K562 (cell line): ENCODE results near the gene GEMIN7. TPM values are rescaled to one million over a fixed set of nuclear protein-coding genes. Genes with fewer than 3 reads are reported as not detected.

Source experiments
- ATAC-seq: fragments of 200-7000 bp; cut with Tn5 transposase; 3 replicates; pipeline ENCODE4 v1.9.1; 2020; ENCODE audit warnings: moderate library complexity
- BruUV-seq: library from RNA; stranded (reverse); fragments of 400-500 nt; replicated peaks from 2 replicates; lab custom pipeline; 2021; lab: Mats Ljungman, UMichigan
- CTCF ChIA-PET: fragments of 300-600 bp; formaldehyde crosslinking; extraction: SDS; loops from one replicate; lab custom pipeline; 2021; ENCODE audit warnings: low intra/inter-chr PET ratio; lab: Yijun Ruan, JAX
- POLR2A ChIA-PET: fragments of 300-600, 350-650 bp; sonication (Branson Sonifier 250); formaldehyde crosslinking; extraction: SDS; loops from one replicate; lab custom pipeline; 2021; ENCODE audit warnings: antibody characterized with exemption, inconsistent platforms; lab: Yijun Ruan, JAX
- DNase-seq, 4 experiments: peaks; one replicate each; pipeline versions ENCODE4 v3.0.0 to v3.0.0-alpha.2; 2011 to 2018; ENCODE audit warnings: low spot score in 3 of 4, mixed read lengths in 3 of 4; ENCODE audit errors: extremely low read depth in 1 of 4
- FAIRE-seq: peaks from 2 replicates; lab custom pipeline; 2011; peaks lifted over from hg19 to GRCh38; lab: Jason Lieb, UNC
- H2AFZ ChIP-seq: 2 replicates; pipeline ENCODE4 v1.6.0; 2011; ENCODE audit warnings: low read depth, low read length, control low read depth, inconsistent platforms
- H3K27ac ChIP-seq: fragments of 200-600 bp; 3 replicates; pipeline ENCODE4 v1.8.0; 2011; ENCODE audit warnings: low read depth, mild to moderate bottlenecking, control low read depth, inconsistent platforms, low read length, moderate library complexity, mixed read lengths; ENCODE audit errors: extremely low read depth
- H3K27me3 ChIP-seq, 2 experiments: fragments of 300-600 bp in 1 of 2; 2 replicates in 1 of 2; 3 replicates in 1 of 2; pipeline versions ENCODE4 v1.6.0 to v1.8.0; 2011; ENCODE audit warnings: inconsistent platforms in 2 of 2, low read length in 2 of 2, mild to moderate bottlenecking in 1 of 2, mixed read lengths in 1 of 2, moderate library complexity in 1 of 2; ENCODE audit not compliant: control insufficient read depth in 2 of 2, insufficient read depth in 2 of 2
- H3K36me3 ChIP-seq: fragments of 300-600 bp; 3 replicates; pipeline ENCODE4 v1.8.0; 2011; ENCODE audit warnings: mild to moderate bottlenecking, low read length, inconsistent platforms; ENCODE audit not compliant: control insufficient read depth, insufficient read depth
- H3K4me1 ChIP-seq, 2 experiments: fragments of 200-600 bp in 1 of 2; replicated peaks in 1 of 2; 2 replicates in 1 of 2; 3 replicates in 1 of 2; pipeline versions ENCODE4 v1.5.1 to v1.8.0; 2011; ENCODE audit warnings: inconsistent platforms in 2 of 2, low read length in 2 of 2, mild to moderate bottlenecking in 1 of 2, mixed read lengths in 1 of 2, moderate library complexity in 1 of 2; ENCODE audit not compliant: control insufficient read depth in 2 of 2, insufficient read depth in 2 of 2
- H3K4me2 ChIP-seq: 2 replicates; pipeline ENCODE4 v1.6.1; 2011; ENCODE audit warnings: low read length, control low read depth, inconsistent platforms, mixed read lengths; ENCODE audit not compliant: insufficient read depth
- H3K4me3 ChIP-seq: fragments of 200-600 bp; sonication (generic), shearing (Covaris generic); 2 replicates; pipeline ENCODE4 v1.5.1; 2016; ENCODE audit warnings: control low read depth, inconsistent platforms
- H3K79me2 ChIP-seq: fragments of 200-600 bp; 3 replicates; pipeline ENCODE4 v1.8.0; 2011; ENCODE audit warnings: low read length, inconsistent platforms; ENCODE audit not compliant: control insufficient read depth, insufficient read depth
- H3K9ac ChIP-seq, 2 experiments: 2 replicates each; pipeline versions ENCODE4 v1.6.0 to v1.6.1; 2011; ENCODE audit warnings: low read depth in 2 of 2, low read length in 2 of 2, control low read depth in 1 of 2, inconsistent platforms in 1 of 2, mild to moderate bottlenecking in 1 of 2, mixed read lengths in 1 of 2; ENCODE audit not compliant: insufficient read depth in 1 of 2
- H3K9me1 ChIP-seq: one replicate; pipeline ENCODE4 v1.6.0; 2011; ENCODE audit warnings: inconsistent platforms, mild to moderate bottlenecking, low read length, moderate library complexity; ENCODE audit not compliant: control insufficient read depth, insufficient read depth
- H3K9me3 ChIP-seq: replicated peaks from 2 replicates; pipeline ENCODE4 v1.5.1; 2011; ENCODE audit warnings: low read depth, low read length, inconsistent platforms; ENCODE audit not compliant: control insufficient read depth, insufficient read depth
- H4K20me1 ChIP-seq: replicated peaks from 2 replicates; pipeline ENCODE4 v1.6.1; 2011; ENCODE audit warnings: low read length, inconsistent platforms, mixed read lengths; ENCODE audit not compliant: control insufficient read depth, insufficient read depth
- BRCA1 ChIP-seq, 2 experiments: fragments of 450-650 bp in 1 of 2; sonication (generic) in 1 of 2; formaldehyde crosslinking in 1 of 2; IDR thresholded peaks; 2 replicates each; pipeline versions ENCODE4 v1.5.0 to v1.6.1; 2017 to 2020; ENCODE audit warnings: mild to moderate bottlenecking in 1 of 2, missing genetic modification reagents in 1 of 2
- CREM ChIP-seq: IDR thresholded peaks from 2 replicates; pipeline ENCODE4 v1.6.1; 2014; ENCODE audit warnings: antibody characterized with exemption, low read depth
- FOSL1 ChIP-seq: fragments of 200-800 bp; sonication (Bioruptor generic); conservative IDR thresholded peaks from 2 replicates; pipeline ENCODE4 v1.6.1; 2016; ENCODE audit warnings: missing genetic modification characterization, missing compliant biosample characterization
- GTF2E2 ChIP-seq: fragments of 200-800 bp; sonication (Bioruptor generic); IDR thresholded peaks from 2 replicates; pipeline ENCODE4 v1.6.1; 2016; ENCODE audit warnings: missing genetic modification characterization, missing compliant biosample characterization
- HDGF ChIP-seq: fragments of 450-650 bp; IDR thresholded peaks from 2 replicates; pipeline ENCODE4 v1.6.1; 2016
- HMGN3 ChIP-seq: IDR thresholded peaks from 2 replicates; pipeline ENCODE4 v1.6.1; 2011; ENCODE audit warnings: borderline replicate concordance, low read depth, mild to moderate bottlenecking, mixed read lengths, low read length; ENCODE audit not compliant: insufficient read length; ENCODE audit errors: extremely low read depth
- MYBL2 ChIP-seq, 2 experiments: fragments of 450-650 bp in 1 of 2; sonication (generic) in 1 of 2; formaldehyde crosslinking in 1 of 2; IDR thresholded peaks; 2 replicates each; pipeline versions ENCODE4 v1.6.1 to v1.8.1; 2017 to 2022; ENCODE audit warnings: borderline replicate concordance in 1 of 2, inconsistent platforms in 1 of 2, low read depth in 1 of 2, mild to moderate bottlenecking in 1 of 2, missing genetic modification reagents in 1 of 2, moderate library complexity in 1 of 2
- MYNN ChIP-seq, 2 experiments: sonication (generic); formaldehyde crosslinking in 1 of 2; IDR thresholded peaks; 2 replicates each; pipeline versions ENCODE4 v1.5.0 to v1.6.1; 2016 to 2020; ENCODE audit warnings: antibody characterized with exemption in 1 of 2, missing genetic modification reagents in 1 of 2
- POLR2A ChIP-seq: fragments of 450-650 bp; conservative IDR thresholded peaks from 2 replicates; pipeline ENCODE4 v1.6.1; 2016
- PTTG1 ChIP-seq: fragments of 450-650 bp; IDR thresholded peaks from 2 replicates; pipeline ENCODE4 v1.6.1; 2016; ENCODE audit warnings: low read depth, mild to moderate bottlenecking, missing genetic modification characterization, missing compliant biosample characterization
- PURB ChIP-seq: sonication (generic); formaldehyde crosslinking; IDR thresholded peaks from 2 replicates; pipeline ENCODE4 v1.9.0; 2021; ENCODE audit warnings: low read depth, mild to moderate bottlenecking, missing genetic modification reagents
- SMAD4 ChIP-seq: fragments of 250-450 bp; sonication (Bioruptor Pico); conservative IDR thresholded peaks from 2 replicates; pipeline ENCODE4 v1.8.0; 2021; ENCODE audit warnings: inconsistent platforms, mild to moderate bottlenecking, moderate library complexity
- STAT5A ChIP-seq: IDR thresholded peaks from 2 replicates; pipeline ENCODE4 v1.6.1; 2012; ENCODE audit warnings: low read length, inconsistent platforms, borderline replicate concordance
- ZFP1 ChIP-seq: fragments of 450-650 bp; formaldehyde crosslinking; IDR thresholded peaks from 2 replicates; pipeline ENCODE4 v1.4.0; 2020; ENCODE audit warnings: mild to moderate bottlenecking, mixed read lengths
- ZNF311 ChIP-seq: fragments of 250-450 bp; sonication (Bioruptor Pico); IDR thresholded peaks from 2 replicates; pipeline ENCODE4 v1.4.0; 2020; ENCODE audit warnings: mild to moderate bottlenecking, moderate library complexity
- WGBS: fragments of 100-300 bp; shearing (Covaris generic); methylation state at CpG from one replicate; pipeline ENCODE4 v1.1.6; 2016; ENCODE audit warnings: low coverage, mixed read lengths; ENCODE audit not compliant: insufficient coverage; ENCODE audit errors: missing lambda C conversion rate; 5-methylcytosine and 5-hydroxymethylcytosine counted together
- in situ Hi-C: fragments of 300-500 bp; cut with MboI; formaldehyde crosslinking; loops from 4 replicates; pipeline ENCODE4 v1.15.0; 2018; ENCODE audit warnings: inconsistent platforms, mixed read lengths
- intact Hi-C: fragments of 100-400 bp; cut with micrococcal nuclease; formaldehyde crosslinking; loops from 2 replicates; pipeline ENCODE4 v1.14.2; 2022
- polyA plus RNA-seq, 8 experiments: library from polyadenylated mRNA; depleted of rRNA in 4 of 8; stranded (reverse) in 5 of 8; unstranded in 3 of 8; fragments of >200 nt; fragmentation: Nextera tagmentation in 2 of 8; fragmentation: Illumina TruSeq in 1 of 8; extraction: Ambion mirVana in 2 of 8; extraction: Trizol in 1 of 8; gene quantifications; 2 replicates each; pipeline versions ENCODE4 v1.2.1 to v1.2.3, GENCODE V29; 2011 to 2014; ENCODE audit warnings: inconsistent platforms in 1 of 8, missing spikeins in 1 of 8
- total RNA-seq, 7 experiments: library from RNA; depleted of rRNA in 6 of 7; stranded (reverse); fragments of >200 nt in 6 of 7; fragmentation: Illumina TruSeq in 2 of 7; extraction: Trizol in 2 of 7; gene quantifications; 2 replicates each; pipeline versions ENCODE4 v1.2.1 to v1.2.3, GENCODE V29; 2011 to 2021; ENCODE audit warnings: low replicate concordance in 1 of 7
- TF ChIP-seq, protein P1 (sequence below): sonication (generic); IDR thresholded peaks from 2 replicates; pipeline ENCODE4 v1.6.1; 2016
- TF ChIP-seq, protein P2 (sequence below): fragments of 250-450 bp; sonication (Bioruptor Pico); IDR thresholded peaks from 2 replicates; pipeline ENCODE4 v1.5.0; 2020; ENCODE audit warnings: mild to moderate bottlenecking
- TF ChIP-seq, protein P3 (sequence below): fragments of 250-450 bp; sonication (Bioruptor Pico); IDR thresholded peaks from 2 replicates; pipeline ENCODE4 v1.8.0; 2021; ENCODE audit warnings: moderate library complexity, mild to moderate bottlenecking, inconsistent platforms
- TF ChIP-seq, protein P4 (sequence below), 3 experiments: fragments of 200-800 bp in 1 of 3; sonication (Bioruptor generic) in 1 of 3; sonication (generic) in 1 of 3; formaldehyde crosslinking in 1 of 3; IDR thresholded peaks; 2 replicates each; pipeline versions ENCODE4 v1.6.1 to v1.8.0; 2016 to 2022; ENCODE audit warnings: mild to moderate bottlenecking in 2 of 3, missing compliant biosample characterization in 2 of 3, missing genetic modification characterization in 2 of 3, missing genetic modification reagents in 1 of 3

The GEMIN7 gene
- total and polyA plus RNA-seq, 9 of the 15 experiments (the other 6 are each of a cell fraction or from before 2014, with no cell fraction given), result 23.1 to 124 (median 54.9) TPM

DNA sequence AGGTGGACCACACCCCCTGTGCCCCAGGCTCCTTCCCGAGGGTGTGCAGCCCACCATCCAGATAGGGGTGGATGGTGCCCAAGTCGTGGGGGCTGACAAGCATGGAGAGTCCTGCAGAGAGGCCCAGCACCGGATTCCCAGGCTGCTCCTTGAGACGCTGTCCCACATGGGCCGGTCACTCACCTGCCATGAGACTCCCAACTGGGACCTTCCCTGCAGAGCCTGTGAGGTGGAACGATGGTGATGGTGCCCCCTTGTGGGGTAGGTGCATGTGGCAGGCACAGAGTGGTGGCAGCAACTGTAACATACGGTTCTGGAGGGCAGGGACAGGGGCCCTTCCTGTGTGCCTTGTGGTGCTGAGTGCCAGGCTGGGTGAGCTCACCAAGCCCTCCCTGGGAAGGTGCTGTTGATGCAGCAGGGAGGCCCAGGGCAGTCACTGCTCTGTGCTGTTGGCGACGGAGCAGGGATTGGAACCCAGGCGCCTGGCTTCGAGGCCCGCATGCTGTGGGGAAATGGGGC is 47.0 kb downstream of the GEMIN7 start:
- intact Hi-C loops, result loop anchor here (1.0 kb wide), 1 partner anchor 33 kb away; the partner anchor contains the start of gene PPP1R37
- Histone ChIP-seq H2AFZ (no peak overlapping the region), H4K20me1 (peaks cover 36% of the 10 kb centered on the region), H3K9ac (peak overlapping the region in 1 of 2 experiments; percentile 33; a peak in 2 of 4 replicates), H3K9me1 (peaks cover 10% of the 10 kb centered on the region), H3K27ac (peak overlapping the region; percentile 30; the same call in 2 of the 3 replicates), H3K4me2 (peak overlapping the region; percentile 35), H3K4me1 (peaks cover 10 to 27% of the 10 kb centered on the region in 2 experiments), H3K4me3 (no peak overlapping the region), H3K9me3 (no peaks in the 10 kb centered on the region), H3K27me3 (no peaks in the 10 kb centered on the region), H3K36me3 (peaks cover 11% of the 10 kb centered on the region; the same call in 2 of the 3 replicates), H3K79me2 (peaks cover 43% of the 10 kb centered on the region)
- POLR2A ChIA-PET, result interaction anchor here (0.6 to 0.9 kb wide), 2 partner anchors 9 to 24 kb away, joined by 3 to 4 read pairs; no protein-coding TSS in a partner anchor
- ATAC-seq, result peak; percentile 98
- peak; percentile 92 for FAIRE-seq
- in situ Hi-C loops, result no loop called here
- BruUV-seq, result no TSS peak
- WGBS, result 50% methylated on average over 12 of the region's 12 CpGs
- CTCF ChIA-PET, result no interaction called here
- peak; percentile 66 to 82 (median 71) for DNase-seq
- TF ChIP-seq HMGN3, result peak; percentile 17
- no peak for TF ChIP-seq BRCA1 (IDR thresholded peaks at IDR 0.05)
- no peak for TF ChIP-seq BRCA1 (CRISPR knock-in tag; IDR thresholded peaks at IDR 0.05)
- TF ChIP-seq, protein P1, sequence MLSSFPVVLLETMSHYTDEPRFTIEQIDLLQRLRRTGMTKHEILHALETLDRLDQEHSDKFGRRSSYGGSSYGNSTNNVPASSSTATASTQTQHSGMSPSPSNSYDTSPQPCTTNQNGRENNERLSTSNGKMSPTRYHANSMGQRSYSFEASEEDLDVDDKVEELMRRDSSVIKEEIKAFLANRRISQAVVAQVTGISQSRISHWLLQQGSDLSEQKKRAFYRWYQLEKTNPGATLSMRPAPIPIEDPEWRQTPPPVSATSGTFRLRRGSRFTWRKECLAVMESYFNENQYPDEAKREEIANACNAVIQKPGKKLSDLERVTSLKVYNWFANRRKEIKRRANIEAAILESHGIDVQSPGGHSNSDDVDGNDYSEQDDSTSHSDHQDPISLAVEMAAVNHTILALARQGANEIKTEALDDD, result no peak
- TF ChIP-seq ZNF311, result no peak
- no peak for TF ChIP-seq SMAD4 (CRISPR knock-in tag)
- no peak for TF ChIP-seq GTF2E2 (tag)
- no peak for TF ChIP-seq FOSL1
- TF ChIP-seq, protein P2, sequence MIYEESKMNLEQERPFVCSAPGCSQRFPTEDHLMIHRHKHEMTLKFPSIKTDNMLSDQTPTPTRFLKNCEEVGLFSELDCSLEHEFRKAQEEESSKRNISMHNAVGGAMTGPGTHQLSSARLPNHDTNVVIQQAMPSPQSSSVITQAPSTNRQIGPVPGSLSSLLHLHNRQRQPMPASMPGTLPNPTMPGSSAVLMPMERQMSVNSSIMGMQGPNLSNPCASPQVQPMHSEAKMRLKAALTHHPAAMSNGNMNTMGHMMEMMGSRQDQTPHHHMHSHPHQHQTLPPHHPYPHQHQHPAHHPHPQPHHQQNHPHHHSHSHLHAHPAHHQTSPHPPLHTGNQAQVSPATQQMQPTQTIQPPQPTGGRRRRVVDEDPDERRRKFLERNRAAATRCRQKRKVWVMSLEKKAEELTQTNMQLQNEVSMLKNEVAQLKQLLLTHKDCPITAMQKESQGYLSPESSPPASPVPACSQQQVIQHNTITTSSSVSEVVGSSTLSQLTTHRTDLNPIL (CRISPR knock-in tag), result no peak
- TF ChIP-seq, protein P3, sequence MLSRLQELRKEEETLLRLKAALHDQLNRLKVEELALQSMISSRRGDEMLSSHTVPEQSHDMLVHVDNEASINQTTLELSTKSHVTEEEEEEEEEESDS, result no peak
- TF ChIP-seq, protein P4, sequence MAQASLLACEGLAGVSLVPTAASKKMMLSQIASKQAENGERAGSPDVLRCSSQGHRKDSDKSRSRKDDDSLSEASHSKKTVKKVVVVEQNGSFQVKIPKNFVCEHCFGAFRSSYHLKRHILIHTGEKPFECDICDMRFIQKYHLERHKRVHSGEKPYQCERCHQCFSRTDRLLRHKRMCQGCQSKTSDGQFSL (CRISPR knock-in tag; IDR thresholded peaks at IDR 0.05), result peak; percentile 55; the same call in 1 of the 2 replicates
- TF ChIP-seq, protein P4 (tag; IDR thresholded peaks at IDR 0.05), result no peak
- TF ChIP-seq PURB (CRISPR knock-in tag), result no peak
- TF ChIP-seq STAT5A, result no peak
- TF ChIP-seq ZFP1 (CRISPR knock-in tag), result no peak
- peak; percentile 87 for TF ChIP-seq HDGF
- no peak for TF ChIP-seq MYBL2 (IDR thresholded peaks at IDR 0.05; ENCODE audit: low read depth)
- no peak for TF ChIP-seq MYBL2 (CRISPR knock-in tag; IDR thresholded peaks at IDR 0.05; ENCODE audit: borderline replicate concordance)
- no peak for TF ChIP-seq PTTG1
- peak; percentile 54; the same call in 1 of the 2 replicates for TF ChIP-seq MYNN (IDR thresholded peaks at IDR 0.05)
- no peak for TF ChIP-seq MYNN (CRISPR knock-in tag; IDR thresholded peaks at IDR 0.05)
- no peak for TF ChIP-seq POLR2A
- peak; percentile 64 for TF ChIP-seq CREM
